A673 (cell line): ENCODE data around the gene KCNMA1. TPM values are rescaled to one million over a fixed set of nuclear protein-coding genes. Genes with fewer than 3 reads are reported as not detected.

Experiments
- BruUV-seq: library from RNA; stranded (reverse); fragments of 400-500 nt; replicated peaks from 2 replicates; lab custom pipeline; 2021; lab: Mats Ljungman, UMichigan
- CTCF ChIA-PET: fragments of 300-600 bp; sonication (Branson Sonifier 250); formaldehyde crosslinking; loops from one replicate; lab custom pipeline; 2022; ENCODE audit warnings: antibody characterized with exemption; lab: Charles Lee
- POLR2A ChIA-PET: fragments of 300-600 bp; sonication (Branson Sonifier 250); formaldehyde crosslinking; loops from one replicate; lab custom pipeline; 2022; ENCODE audit warnings: antibody characterized with exemption; ENCODE audit not compliant: low non-redundant PET; lab: Charles Lee
- DNase-seq: peaks from one replicate; pipeline ENCODE4 v3.0.0-alpha.2; 2015; ENCODE audit warnings: low spot score
- H3K27ac ChIP-seq: fragments of 200-600 bp; sonication (generic); 2 replicates; pipeline ENCODE4 v1.5.1; 2016; ENCODE audit warnings: mixed run types, low read depth, mild to moderate bottlenecking, mixed read lengths, antibody characterized with exemption, low read length; ENCODE audit not compliant: poor library complexity, severe bottlenecking
- H3K27me3 ChIP-seq: fragments of 200-600 bp; sonication (generic); replicated peaks from 2 replicates; pipeline ENCODE4 v1.6.1; 2017; ENCODE audit warnings: mixed run types, low read depth, mild to moderate bottlenecking, mixed read lengths, antibody characterized with exemption, low read length; ENCODE audit not compliant: insufficient read depth, poor library complexity
- H3K36me3 ChIP-seq: fragments of 200-600 bp; sonication (generic); 2 replicates; pipeline ENCODE4 v1.6.1; 2016; ENCODE audit warnings: mixed run types, mild to moderate bottlenecking, mixed read lengths, antibody characterized with exemption, low read length; ENCODE audit not compliant: insufficient read depth, poor library complexity, severe bottlenecking
- H3K4me1 ChIP-seq: fragments of 200-600 bp; sonication (generic); 2 replicates; pipeline ENCODE4 v1.6.1; 2017; ENCODE audit warnings: mixed run types, mild to moderate bottlenecking, mixed read lengths, antibody characterized with exemption, low read length; ENCODE audit not compliant: insufficient read depth, poor library complexity, severe bottlenecking
- H3K4me3 ChIP-seq: fragments of 200-600 bp; sonication (generic); 2 replicates; pipeline ENCODE4 v1.5.1; 2016; ENCODE audit warnings: low read depth, mixed run types, mild to moderate bottlenecking, mixed read lengths, low read length; ENCODE audit not compliant: poor library complexity, severe bottlenecking
- H3K9me3 ChIP-seq: fragments of 200-600 bp; sonication (generic); 2 replicates; pipeline ENCODE4 v1.6.1; 2016; ENCODE audit warnings: mixed run types, low read depth, mild to moderate bottlenecking, mixed read lengths, antibody characterized with exemption, low read length; ENCODE audit not compliant: poor library complexity, severe bottlenecking
- EZH2 ChIP-seq: fragments of 200-600 bp; sonication (generic); IDR thresholded peaks from 2 replicates; pipeline ENCODE4 v1.6.1; 2017; ENCODE audit warnings: borderline replicate concordance, low read depth, mild to moderate bottlenecking, mixed read lengths, antibody characterized with exemption, low read length; ENCODE audit not compliant: poor library complexity, severe bottlenecking
- intact Hi-C: fragments of 100-400 bp; cut with micrococcal nuclease; formaldehyde crosslinking; loops from one replicate; pipeline ENCODE4 v1.10.0; 2022; ENCODE audit not compliant: unreplicated experiment
- total RNA-seq: library from RNA; stranded (reverse); gene quantifications from 2 replicates; pipeline ENCODE4 v1.2.3, GENCODE V29; 2021
- TF ChIP-seq, protein P1 (sequence below): fragments of 300-800, 200-600 bp; sonication (generic); conservative IDR thresholded peaks from 2 replicates; pipeline ENCODE4 v1.5.1; 2017; ENCODE audit warnings: low read depth, mild to moderate bottlenecking, antibody characterized with exemption, low read length, moderate library complexity, mixed read lengths

KCNMA1 gene
- total RNA-seq, 1 experiment from 2014 or later: 0.84 TPM

DNA sequence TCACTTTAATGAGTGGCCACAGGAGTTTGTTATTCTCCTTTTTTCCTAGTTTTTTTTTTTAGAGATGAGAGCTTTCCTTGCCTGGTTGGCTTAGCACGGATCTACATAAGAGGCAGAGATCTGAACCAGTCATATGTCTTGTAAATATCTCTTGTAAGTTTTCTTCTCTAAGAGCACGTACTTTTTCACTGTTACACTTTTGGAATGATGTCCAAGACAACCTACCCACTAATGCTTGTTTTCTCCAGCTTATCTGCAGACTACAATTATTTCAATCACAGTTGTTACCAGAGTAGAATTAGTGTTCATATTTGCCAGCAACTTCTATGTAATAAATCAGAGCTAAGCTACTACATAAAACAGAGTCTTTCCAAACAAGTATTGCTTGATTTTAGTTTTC lies 444.6 kb downstream of the KCNMA1 start:
- intact Hi-C loops: no loop called here
- Histone ChIP-seq H3K27me3 (peaks cover 53% of the 10 kb centered on the region), H3K27ac (no peak overlapping the region), H3K36me3 (no peaks in the 10 kb centered on the region), H3K4me3 (no peak overlapping the region), H3K4me1 (no peaks in the 10 kb centered on the region), H3K9me3 (no peaks in the 10 kb centered on the region)
- TF ChIP-seq EZH2: no peak
- TF ChIP-seq, protein P1, sequence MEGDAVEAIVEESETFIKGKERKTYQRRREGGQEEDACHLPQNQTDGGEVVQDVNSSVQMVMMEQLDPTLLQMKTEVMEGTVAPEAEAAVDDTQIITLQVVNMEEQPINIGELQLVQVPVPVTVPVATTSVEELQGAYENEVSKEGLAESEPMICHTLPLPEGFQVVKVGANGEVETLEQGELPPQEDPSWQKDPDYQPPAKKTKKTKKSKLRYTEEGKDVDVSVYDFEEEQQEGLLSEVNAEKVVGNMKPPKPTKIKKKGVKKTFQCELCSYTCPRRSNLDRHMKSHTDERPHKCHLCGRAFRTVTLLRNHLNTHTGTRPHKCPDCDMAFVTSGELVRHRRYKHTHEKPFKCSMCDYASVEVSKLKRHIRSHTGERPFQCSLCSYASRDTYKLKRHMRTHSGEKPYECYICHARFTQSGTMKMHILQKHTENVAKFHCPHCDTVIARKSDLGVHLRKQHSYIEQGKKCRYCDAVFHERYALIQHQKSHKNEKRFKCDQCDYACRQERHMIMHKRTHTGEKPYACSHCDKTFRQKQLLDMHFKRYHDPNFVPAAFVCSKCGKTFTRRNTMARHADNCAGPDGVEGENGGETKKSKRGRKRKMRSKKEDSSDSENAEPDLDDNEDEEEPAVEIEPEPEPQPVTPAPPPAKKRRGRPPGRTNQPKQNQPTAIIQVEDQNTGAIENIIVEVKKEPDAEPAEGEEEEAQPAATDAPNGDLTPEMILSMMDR: no peak
- DNase-seq: no peak
- ChIA-PET CTCF (no interaction called here), POLR2A (no interaction called here)
- BruUV-seq: no TSS peak

DNA sequence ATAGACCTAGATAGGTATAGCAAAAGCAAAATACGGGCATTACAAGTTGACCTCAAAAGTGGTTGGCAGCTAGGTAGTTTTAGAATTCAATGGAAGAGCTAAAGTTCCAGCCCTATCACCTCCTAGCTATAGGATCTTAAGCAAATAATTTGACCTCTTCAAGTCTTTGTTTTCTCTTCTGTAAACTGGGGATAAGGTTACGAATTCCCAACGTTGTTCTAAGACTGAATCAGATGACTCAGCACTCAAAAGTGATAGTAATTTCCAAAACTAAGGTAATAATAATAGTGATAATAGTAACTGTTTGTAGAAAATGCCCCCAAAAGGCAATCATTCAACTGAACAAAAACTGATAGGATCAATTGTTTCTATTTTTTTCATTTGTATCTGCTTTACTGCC lies 445.2 kb downstream of the KCNMA1 start:
- BruUV-seq: no TSS peak
- TF ChIP-seq, protein P1: no peak
- no peak for TF ChIP-seq EZH2
- Histone ChIP-seq H3K9me3 (no peaks in the 10 kb centered on the region), H3K27me3 (peaks cover 47% of the 10 kb centered on the region), H3K36me3 (no peaks in the 10 kb centered on the region), H3K27ac (no peak overlapping the region), H3K4me1 (no peaks in the 10 kb centered on the region), H3K4me3 (no peak overlapping the region)
- DNase-seq: no peak
- POLR2A ChIA-PET: no interaction called here
- CTCF ChIA-PET: no interaction called here
- intact Hi-C loops: no loop called here

DNA sequence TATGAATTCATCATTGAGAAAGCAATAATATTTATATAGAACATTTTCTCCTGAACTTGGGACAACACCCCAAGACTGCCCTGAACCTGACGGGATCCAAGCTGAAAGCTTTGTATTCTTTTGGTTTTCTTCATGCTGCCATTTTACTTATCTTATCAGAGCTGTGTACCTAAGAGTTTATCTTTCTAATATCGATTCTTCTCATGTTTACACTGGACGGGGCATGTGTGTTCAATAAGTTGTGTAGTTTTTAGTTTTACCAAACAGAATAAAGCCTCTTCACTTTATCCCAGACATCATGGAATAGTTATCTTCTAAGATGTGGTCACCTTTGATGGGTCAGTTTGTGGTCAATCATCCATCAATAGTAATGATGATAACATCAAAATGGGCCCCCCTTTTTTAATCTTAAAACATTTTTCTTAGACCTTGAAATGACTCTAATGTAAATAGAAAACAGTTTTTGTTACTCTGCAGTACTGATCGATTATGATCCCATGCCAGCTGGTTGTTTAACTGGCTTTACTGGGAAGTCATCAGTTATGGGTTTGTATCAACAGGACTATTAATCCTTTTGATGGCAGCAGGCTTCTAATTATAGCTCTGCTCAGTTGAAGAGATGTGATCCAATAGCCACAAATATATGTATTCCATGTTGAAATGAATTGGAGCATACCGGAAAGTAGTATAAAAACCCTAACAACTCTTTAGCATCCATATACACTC lies 446.1 kb downstream of the KCNMA1 start:
- POLR2A ChIA-PET: no interaction called here

More for the DNA sequence above, 446.1 kb downstream of the KCNMA1 start:
- no peak for TF ChIP-seq EZH2
- TF ChIP-seq, protein P1: no peak
- no peaks in the 10 kb centered on the region for H3K36me3 ChIP-seq
- H3K27me3 ChIP-seq: peaks cover 38% of the 10 kb centered on the region
- BruUV-seq: no TSS peak
- CTCF ChIA-PET: no interaction called here
- intact Hi-C loops: no loop called here
- no peak for DNase-seq
- no peaks in the 10 kb centered on the region for H3K4me1 ChIP-seq
- H3K9me3 ChIP-seq: no peaks in the 10 kb centered on the region
- no peak overlapping the region for H3K27ac ChIP-seq
- H3K4me3 ChIP-seq: no peak overlapping the region
